Measurements from ENCODE around the gene FTSJ3.
"Not testable (repeated sequence)": the region's sequence is repeated elsewhere in the genome, so short reads cannot be mapped to it uniquely, and the experiment has no call there.

FTSJ3 gene

GRCh38 chr17:63827002-63827800, at the start of gene FTSJ3, which contains the start of gene PSMC5:
Gene FTSJ3, minus strand, starts transcription at chr17:63827663. Its CDS starts 761 bp downstream, at chr17:63826902.
Gene PSMC5, plus strand, starts transcription at chr17:63827431. Its CDS starts 60 bp downstream, at chr17:63827491.
- peak; percentile 96 for DNase-seq

- not testable (repeated sequence) for DNase-seq
These were observed 47.2 kb upstream of the FTSJ3 start for GRCh38 chr17:63874693-63875092.

- DNase-seq, result not testable (repeated sequence)
These were observed 46.7 kb upstream of the FTSJ3 start for GRCh38 chr17:63874061-63874626.

- not testable (repeated sequence) for DNase-seq
These were observed 46.1 kb upstream of the FTSJ3 start, which contains the start of gene CSH2 for GRCh38 chr17:63873577-63873976. Gene CSH2, minus strand, starts transcription at chr17:63873677. Its CDS starts 63 bp downstream, at chr17:63873614.

GRCh38 chr17:63871646-63872365, 44.3 kb upstream of the FTSJ3 start:
- not testable (repeated sequence) for DNase-seq

- not testable (repeated sequence) for DNase-seq
These were observed 42.8 kb upstream of the FTSJ3 start for GRCh38 chr17:63870292-63870665.

GRCh38 chr17:63869491-63870291, 42.2 kb upstream of the FTSJ3 start:
- DNase-seq, result not testable (repeated sequence)

GRCh38 chr17:63866625-63867024, 39.2 kb upstream of the FTSJ3 start:
- not testable (repeated sequence) for DNase-seq

GRCh38 chr17:63859257-63859656, 31.8 kb upstream of the FTSJ3 start:
- no peak for DNase-seq

GRCh38 chr17:63856425-63856824, 29.0 kb upstream of the FTSJ3 start:
- DNase-seq, result not testable (repeated sequence)

GRCh38 chr17:63855185-63855584, 27.7 kb upstream of the FTSJ3 start:
- DNase-seq, result no peak

- no peak for DNase-seq
These were observed 27.2 kb upstream of the FTSJ3 start for GRCh38 chr17:63854709-63855108.

GRCh38 chr17:63853260-63853659, 25.8 kb upstream of the FTSJ3 start:
- no peak for DNase-seq

- no peak for DNase-seq
These were observed 22.9 kb upstream of the FTSJ3 start for GRCh38 chr17:63850401-63850800.

- peak; percentile 94 for DNase-seq
These were observed 21.6 kb upstream of the FTSJ3 start for GRCh38 chr17:63848834-63849689.

GRCh38 chr17:63847525-63848249, 20.2 kb upstream of the FTSJ3 start:
- no peak for DNase-seq

GRCh38 chr17:63845509-63845908, 18.0 kb upstream of the FTSJ3 start:
- no peak for DNase-seq

- no peak for DNase-seq
These were observed 16.6 kb upstream of the FTSJ3 start for GRCh38 chr17:63843910-63844677.

GRCh38 chr17:63843387-63843888, 16.0 kb upstream of the FTSJ3 start:
- DNase-seq, result peak; percentile 73

Measured in CD4-positive, alpha-beta T cell treated with Interferon gamma for 1 hour (primary cell).